OCI-M2 (cell line): ENCODE data around the gene RAD54L2.
"Not testable (repeated sequence)": the region's sequence is repeated elsewhere in the genome, so short reads cannot be mapped to it uniquely, and the experiment has no call there.

Source experiments
- DNase-seq: peaks from one replicate; lab custom pipeline; 2025; ENCODE audit not compliant: unreplicated experiment; lab: John Stamatoyannopoulos, UW

The RAD54L2 gene

GRCh38 chr3:51538115-51538458 is 432 bp upstream of the RAD54L2 start:
- DNase-seq, result no peak

- DNase-seq, result no peak
Observed at GRCh38 chr3:51539291-51539941, 897 bp downstream of the RAD54L2 start.

- not testable (repeated sequence) for DNase-seq
Observed at GRCh38 chr3:51542596-51542995, 4.1 kb downstream of the RAD54L2 start.

GRCh38 chr3:51544011-51544775 is 5.7 kb downstream of the RAD54L2 start:
- DNase-seq, result no peak

- DNase-seq, result no peak
Observed at GRCh38 chr3:51547274-51547673, 8.8 kb downstream of the RAD54L2 start.

GRCh38 chr3:51549311-51549710 is 10.8 kb downstream of the RAD54L2 start:
- DNase-seq, result no peak

GRCh38 chr3:51550080-51550819 is 11.7 kb downstream of the RAD54L2 start:
- no peak for DNase-seq

- no peak for DNase-seq
Observed at GRCh38 chr3:51557993-51558392, 19.5 kb downstream of the RAD54L2 start.

- no peak for DNase-seq
Observed at GRCh38 chr3:51559411-51559888, 20.9 kb downstream of the RAD54L2 start.

GRCh38 chr3:51559961-51560360 is 21.4 kb downstream of the RAD54L2 start:
- no peak for DNase-seq

GRCh38 chr3:51562403-51562802 is 23.9 kb downstream of the RAD54L2 start:
- not testable (repeated sequence) for DNase-seq

- DNase-seq, result no peak
Observed at GRCh38 chr3:51568036-51568435, 29.5 kb downstream of the RAD54L2 start.

- DNase-seq, result no peak
Observed at GRCh38 chr3:51568996-51569395, 30.5 kb downstream of the RAD54L2 start.

GRCh38 chr3:51578238-51578637 is 39.7 kb downstream of the RAD54L2 start:
- DNase-seq, result no peak

GRCh38 chr3:51580418-51580817 is 41.9 kb downstream of the RAD54L2 start:
- DNase-seq, result no peak

GRCh38 chr3:51581524-51581923 is 43.0 kb downstream of the RAD54L2 start:
- no peak for DNase-seq

- DNase-seq, result no peak
Observed at GRCh38 chr3:51585197-51585596, 46.7 kb downstream of the RAD54L2 start.

- no peak for DNase-seq
Observed at GRCh38 chr3:51585871-51586270, 47.4 kb downstream of the RAD54L2 start.
